WTC11 (cell line): ENCODE data around the gene NRN1.

Experiments used
- ATF2 ChIP-seq: sonication (generic); formaldehyde crosslinking; IDR thresholded peaks from 2 replicates; pipeline ENCODE4 v1.8.1; 2022; ENCODE audit warnings: low read depth, missing genetic modification reagents, borderline replicate concordance
- CREM ChIP-seq: sonication (generic); formaldehyde crosslinking; IDR thresholded peaks from 2 replicates; pipeline ENCODE4 v1.8.1; 2022; ENCODE audit warnings: mild to moderate bottlenecking, missing genetic modification reagents, moderate library complexity
- CTCF ChIP-seq: fragments of 200-600 bp; IDR thresholded peaks from 2 replicates; pipeline ENCODE4 v1.8.0; 2022; ENCODE audit warnings: antibody characterized with exemption
- JUN ChIP-seq: sonication (generic); formaldehyde crosslinking; IDR thresholded peaks from 2 replicates; pipeline ENCODE4 v1.8.0; 2023; ENCODE audit warnings: mild to moderate bottlenecking, missing genetic modification reagents
- OVOL2 ChIP-seq: fragments of 250-450 bp; sonication (Bioruptor Pico); IDR thresholded peaks from 2 replicates; pipeline ENCODE4 v1.9.0; 2021; ENCODE audit warnings: mild to moderate bottlenecking, borderline replicate concordance
- SMAD3 ChIP-seq: sonication (generic); formaldehyde crosslinking; IDR thresholded peaks from 2 replicates; pipeline ENCODE4 v1.8.0; 2022; ENCODE audit warnings: missing genetic modification reagents, mild to moderate bottlenecking, borderline replicate concordance
- SP1 ChIP-seq: sonication (generic); formaldehyde crosslinking; conservative IDR thresholded peaks from 2 replicates; pipeline ENCODE4 v1.8.1; 2022; ENCODE audit warnings: missing genetic modification reagents
- TEAD1 ChIP-seq: sonication (generic); formaldehyde crosslinking; IDR thresholded peaks from 2 replicates; pipeline ENCODE4 v1.8.0; 2022; ENCODE audit warnings: mild to moderate bottlenecking, missing genetic modification reagents
- ZNF121 ChIP-seq: sonication (generic); formaldehyde crosslinking; IDR thresholded peaks from 2 replicates; pipeline ENCODE4 v1.8.0; 2023; ENCODE audit warnings: missing genetic modification reagents

- TF ChIP-seq CTCF (no peak), CREM (CRISPR knock-in tag) (no peak), ATF2 (no peak), OVOL2 (CRISPR knock-in tag) (no peak), TEAD1 (CRISPR knock-in tag) (no peak), SMAD3 (CRISPR knock-in tag) (no peak), ZNF121 (CRISPR knock-in tag) (no peak), JUN (no peak), SP1 (no peak)
Observed at GRCh38 chr6:6052216-6052615, 45.5 kb upstream of the NRN1 start.
